CD4-positive, alpha-beta T cell treated with Interleukin-17A for 4 hours (primary cell): ENCODE results near the gene RBFOX2.
"Not testable (repeated sequence)": the region's sequence is repeated elsewhere in the genome, so short reads cannot be mapped to it uniquely, and the experiment has no call there.

Experiments
- DNase-seq: peaks from one replicate; pipeline ENCODE4 v3.0.0-alpha.2; 2020; ENCODE audit warnings: mixed read lengths

RBFOX2 gene

DNA sequence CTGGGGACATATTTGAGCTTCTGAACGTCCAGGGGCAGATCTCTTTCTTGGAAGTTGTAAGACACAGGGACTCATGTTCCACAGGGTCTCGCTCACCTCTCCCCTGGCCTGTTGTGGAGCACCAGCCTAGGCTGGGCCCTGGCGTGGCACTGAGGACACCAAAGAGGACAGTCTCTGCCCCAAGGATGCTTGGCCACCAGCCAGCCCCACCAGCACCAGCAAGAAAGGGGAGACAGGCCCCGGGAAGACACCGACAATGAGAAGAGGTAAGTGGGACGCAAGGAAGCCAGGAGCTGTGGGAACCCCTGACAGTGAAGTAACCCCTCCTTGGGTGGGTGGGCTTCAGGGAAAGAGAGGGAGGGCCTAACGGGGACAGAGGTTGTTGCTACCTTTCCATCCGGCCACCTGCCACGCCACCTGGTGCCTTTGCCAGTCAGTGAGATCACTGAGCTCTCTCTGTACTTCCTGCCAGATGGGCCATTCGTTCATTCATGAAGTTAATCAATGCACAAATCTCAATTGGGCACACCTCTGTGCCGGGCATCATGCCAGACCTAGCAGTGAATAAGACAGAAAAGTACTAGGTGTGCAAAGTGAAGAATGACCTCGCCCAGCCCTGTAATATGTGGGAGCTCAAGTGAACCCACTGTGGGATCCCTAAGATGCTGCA, 299.9 kb downstream of the RBFOX2 start:
- DNase-seq: no peak

DNA sequence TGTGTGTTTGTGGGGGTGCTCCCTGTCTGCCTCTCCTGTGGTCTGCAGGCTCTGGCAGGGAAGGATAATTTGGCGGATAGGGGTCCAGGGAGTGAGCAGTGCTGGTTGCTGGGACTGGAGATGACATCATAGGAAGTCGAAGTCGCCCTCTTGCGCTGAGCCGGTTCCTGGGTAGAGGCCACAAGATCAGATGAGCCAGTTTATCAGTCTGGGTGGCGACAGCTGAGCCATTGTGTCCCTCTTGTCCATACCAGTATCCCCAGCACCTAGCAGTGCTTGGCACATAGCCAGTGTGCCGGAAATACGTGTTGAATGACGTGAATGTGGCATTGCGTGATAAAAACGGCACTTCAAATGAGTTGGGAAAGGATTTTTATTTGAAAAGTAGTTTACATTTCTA, 301.2 kb downstream of the RBFOX2 start:
- DNase-seq: no peak

DNA sequence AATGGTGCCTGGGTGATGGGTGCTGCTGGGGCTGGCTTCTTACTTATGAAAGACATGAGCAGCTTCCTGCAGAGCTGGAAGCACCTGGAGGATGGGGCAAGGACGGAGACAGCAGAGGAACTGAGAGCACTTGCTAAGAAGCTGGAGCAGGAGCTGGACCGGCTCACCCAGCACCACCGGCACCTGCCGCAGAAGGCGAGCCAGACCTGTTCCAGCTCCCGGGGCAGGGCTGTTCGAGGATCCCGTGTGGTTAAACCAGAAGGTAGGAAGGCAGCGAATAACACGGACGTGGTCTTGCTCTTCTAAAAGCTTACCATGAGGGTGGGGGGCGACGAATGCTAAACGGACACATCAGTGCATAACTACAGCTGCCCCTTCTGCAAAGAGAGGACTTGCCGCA, 301.7 kb downstream of the RBFOX2 start:
- DNase-seq: no peak

DNA sequence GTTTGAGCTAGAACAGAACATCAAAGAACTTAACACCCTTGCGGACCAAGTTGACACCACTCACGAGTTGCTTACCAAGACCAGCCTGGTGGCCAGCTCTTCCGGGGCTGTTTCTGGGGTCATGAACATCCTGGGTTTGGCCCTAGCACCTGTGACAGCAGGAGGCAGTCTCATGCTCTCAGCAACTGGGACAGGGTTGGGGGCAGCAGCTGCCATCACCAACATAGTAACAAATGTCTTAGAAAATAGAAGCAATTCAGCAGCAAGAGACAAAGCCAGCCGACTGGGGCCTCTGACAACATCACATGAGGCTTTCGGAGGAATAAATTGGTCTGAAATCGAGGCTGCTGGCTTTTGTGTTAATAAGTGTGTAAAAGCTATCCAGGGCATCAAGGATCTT, 302.2 kb downstream of the RBFOX2 start:
- DNase-seq: no peak

DNA sequence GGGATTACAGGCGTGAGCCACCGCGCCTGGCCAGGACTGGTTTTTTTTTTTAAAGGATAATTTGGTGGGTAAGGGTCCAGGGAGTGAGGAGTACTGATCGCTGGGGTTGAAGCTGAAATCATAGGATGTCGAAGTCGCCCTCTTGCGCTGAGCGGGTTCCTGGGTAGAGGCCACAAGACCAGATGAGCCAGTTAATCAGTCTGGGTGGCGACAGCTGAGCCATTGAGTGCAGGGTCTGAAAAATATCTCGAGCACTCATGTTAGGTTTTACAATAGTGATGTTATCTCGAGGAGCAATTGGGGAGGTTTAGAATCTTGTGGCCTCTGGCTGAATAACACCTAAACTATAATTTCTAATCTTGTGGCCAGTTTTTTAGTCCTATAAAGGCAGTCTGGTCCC, 303.1 kb downstream of the RBFOX2 start:
- no peak for DNase-seq

DNA sequence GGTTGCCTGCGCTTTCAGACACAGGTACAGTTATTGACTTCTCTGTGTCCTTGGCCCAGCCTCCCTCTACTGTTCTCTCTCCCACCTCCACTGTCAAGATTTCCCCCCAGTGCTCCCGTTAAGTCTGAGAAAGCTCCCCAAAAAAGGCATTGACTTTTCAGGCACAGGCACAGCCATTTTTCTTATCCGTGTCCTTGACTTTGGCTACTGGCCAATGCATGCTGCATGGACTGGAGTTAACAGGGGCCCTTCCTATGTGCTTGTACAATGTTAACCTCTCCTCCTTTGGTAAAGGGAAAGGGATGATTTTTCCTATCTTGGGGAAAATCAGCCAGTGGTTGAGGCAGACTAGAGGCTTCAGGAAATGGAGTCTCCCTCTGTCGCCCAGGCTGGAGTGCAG, 306.7 kb downstream of the RBFOX2 start:
- no peak for DNase-seq

DNA sequence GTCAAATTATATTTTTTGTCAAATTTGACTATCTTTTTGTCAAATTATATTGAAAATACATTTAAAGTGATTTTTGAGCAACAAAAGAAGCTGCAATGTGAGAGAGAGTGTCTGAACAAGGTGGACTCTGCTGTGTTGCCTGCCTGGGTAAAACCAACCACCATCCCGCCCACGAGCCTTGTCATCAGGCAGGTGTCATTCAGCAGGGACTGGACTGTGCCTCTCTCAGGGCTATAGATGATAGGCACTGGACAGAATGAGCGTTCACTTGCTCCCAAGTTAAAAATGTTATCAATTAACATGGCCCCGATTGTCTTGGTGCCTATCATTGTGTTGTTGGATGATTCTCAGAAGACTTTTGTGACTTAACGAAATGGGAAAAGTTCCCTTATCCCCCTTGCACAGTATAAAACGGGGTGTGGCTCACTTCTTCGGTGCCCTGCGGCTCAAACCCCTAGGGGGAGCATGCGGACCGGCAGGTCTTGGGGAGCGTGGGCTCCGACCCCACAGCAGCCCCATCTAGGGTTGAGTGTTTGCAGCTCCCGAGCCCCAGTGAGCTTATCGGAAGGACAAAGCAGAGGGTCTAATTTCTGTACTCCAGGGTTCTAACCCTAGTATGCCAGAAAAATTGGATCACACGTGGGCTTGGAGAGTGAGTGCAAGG, 309.3 kb downstream of the RBFOX2 start:
- DNase-seq: no peak

DNA sequence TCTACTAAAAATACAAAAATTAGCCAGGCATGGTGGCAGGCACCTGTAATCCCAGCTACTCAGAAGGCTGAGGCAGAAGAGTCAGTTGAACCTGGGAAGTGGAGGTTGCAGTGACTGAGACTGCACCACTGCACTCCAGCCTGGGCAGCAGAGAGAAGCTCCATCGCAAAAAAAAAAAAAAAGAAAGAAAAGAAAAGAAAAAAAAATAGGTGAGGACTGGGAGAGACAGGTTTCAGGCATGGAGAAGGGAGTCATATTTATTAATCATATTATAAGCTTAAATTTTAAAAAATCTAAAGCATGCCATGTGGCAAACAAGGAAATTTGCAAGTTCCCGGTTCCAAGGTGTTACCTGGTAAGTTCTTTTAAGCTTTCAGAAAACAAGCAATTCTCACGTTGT, 311.1 kb downstream of the RBFOX2 start, which contains the start of gene APOL5:
APOL5 (plus strand) TSS at position 301 of the 400 bp plus-strand sequence; CDS start at position 301, 0 bp downstream.
- DNase-seq: no peak

DNA sequence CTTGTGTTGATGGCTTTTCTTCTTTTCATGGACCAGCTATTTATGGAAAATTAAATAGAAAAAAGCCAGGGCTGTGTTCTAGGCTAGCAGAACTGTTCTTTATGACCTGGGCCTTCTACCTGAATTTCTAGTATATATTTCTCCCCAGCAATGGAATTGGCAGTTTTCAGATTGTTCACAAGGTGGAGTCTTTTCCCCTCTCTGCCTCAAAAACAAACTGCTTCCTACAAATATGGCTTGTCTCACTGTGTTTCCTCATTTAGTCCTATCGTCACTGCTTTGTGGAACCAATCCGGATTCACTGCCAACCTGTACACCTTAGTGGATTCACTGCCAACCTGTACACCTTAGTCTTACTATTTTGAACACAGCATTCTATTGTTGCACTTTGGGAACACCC, 316.0 kb downstream of the RBFOX2 start:
- no peak for DNase-seq

DNA sequence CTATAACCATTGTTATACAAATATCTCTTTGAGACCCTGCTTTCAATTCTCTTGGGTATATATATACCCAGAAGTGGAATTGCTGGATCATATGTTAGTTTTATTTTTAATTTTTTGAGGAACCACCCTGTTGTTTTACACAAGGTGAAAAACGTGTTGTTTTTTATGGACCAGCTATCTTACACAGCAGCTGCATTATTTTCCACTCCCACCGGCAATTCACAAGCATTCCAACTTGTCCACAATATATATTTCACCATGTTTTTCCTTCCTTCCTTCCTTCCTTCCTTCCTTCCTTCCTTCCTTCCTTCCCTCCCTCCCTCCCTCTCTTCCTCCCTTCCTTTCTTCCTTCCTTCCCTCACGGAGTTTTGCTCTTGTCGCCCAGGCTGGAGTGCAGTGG, 317.3 kb downstream of the RBFOX2 start:
- DNase-seq: no peak

DNA sequence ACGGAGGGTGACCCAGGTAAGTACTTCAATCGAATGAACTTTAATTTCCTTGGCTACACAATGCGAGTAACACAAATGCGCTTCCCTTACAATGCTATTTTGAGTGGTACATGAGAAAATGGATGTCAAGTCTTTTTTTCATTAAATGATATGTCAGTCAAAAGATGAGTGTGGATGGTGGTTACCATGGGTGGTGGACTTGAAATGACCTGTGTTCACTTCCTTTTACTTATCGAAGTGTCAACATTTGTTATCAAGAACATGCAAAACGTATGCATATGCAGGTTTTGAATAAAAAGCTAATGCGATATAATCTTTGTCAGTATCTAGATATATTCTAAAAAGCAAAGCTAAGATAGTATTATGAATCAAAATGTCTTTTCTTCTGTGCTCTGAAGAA, 319.7 kb downstream of the RBFOX2 start:
- no peak for DNase-seq

DNA sequence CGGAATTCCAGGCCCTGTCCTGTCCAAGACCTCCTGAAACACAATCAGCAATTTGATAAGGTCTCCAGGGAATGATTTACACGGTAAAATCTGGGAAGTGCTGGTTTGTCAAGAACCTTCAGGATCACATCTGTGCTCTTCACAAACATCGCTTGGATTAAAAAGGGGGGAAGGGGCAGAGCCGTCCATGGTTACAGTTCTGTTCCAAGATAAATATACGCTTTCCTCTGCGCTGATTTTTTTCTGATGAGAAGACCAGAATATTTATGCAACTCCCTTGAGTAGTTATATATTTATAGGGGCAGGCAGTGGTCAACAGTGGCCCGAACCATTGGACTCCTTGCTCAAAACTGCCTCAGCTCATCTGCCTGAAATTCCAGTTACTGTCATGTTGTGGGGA, 320.2 kb downstream of the RBFOX2 start:
- no peak for DNase-seq

DNA sequence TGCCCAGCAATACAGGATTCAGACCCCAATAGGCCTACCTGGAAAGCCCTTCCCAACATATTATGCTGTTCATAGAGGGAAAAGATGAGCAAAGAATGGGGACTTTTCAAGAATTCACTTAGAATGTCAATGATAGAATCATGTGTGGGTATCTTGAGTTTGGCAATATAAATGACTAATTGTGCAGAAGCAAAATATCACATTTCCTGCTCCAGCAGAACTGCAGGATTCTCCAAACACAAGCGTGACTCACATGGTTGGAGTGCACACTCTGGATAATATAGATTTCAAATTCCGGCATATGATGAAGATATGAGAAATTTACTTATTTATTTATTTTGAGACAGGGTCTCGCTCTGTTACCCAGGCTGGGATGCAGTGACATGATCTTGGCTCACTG, 323.5 kb downstream of the RBFOX2 start:
- no peak for DNase-seq

DNA sequence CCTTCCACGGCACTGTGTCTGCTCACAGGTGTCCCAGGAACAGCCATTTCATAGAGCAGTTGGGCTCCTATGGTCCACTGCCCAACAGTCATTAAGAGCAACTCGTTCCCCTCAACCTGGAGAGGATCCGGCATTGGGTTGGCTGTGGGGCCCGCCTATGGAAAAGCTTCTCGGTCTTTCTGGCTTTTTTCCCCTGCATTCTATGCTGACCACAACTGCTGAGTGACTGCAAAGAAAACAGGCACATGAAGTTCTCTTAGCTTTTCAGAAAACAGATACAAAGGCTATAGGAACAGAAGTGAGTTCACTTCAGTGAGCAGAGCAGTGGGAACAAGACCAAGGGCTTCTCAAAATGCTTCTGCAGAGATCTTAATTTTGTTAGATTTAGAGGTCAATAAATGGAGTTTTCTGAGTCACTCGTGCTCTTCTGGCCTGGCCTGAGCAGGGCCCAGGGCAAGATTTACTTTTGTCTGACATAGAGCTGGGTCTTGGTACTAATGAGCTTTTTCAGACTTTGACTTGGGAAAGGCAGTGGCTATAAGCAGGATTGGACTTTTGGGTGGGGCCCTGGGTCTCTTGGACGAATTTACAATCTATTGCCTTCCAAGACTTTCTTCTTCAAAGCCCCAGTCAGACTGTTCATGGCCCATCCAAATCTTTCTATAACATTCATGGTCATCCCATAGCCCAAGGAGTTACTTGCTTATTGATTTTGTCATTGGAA, 324.6 kb downstream of the RBFOX2 start:
- no peak for DNase-seq

DNA sequence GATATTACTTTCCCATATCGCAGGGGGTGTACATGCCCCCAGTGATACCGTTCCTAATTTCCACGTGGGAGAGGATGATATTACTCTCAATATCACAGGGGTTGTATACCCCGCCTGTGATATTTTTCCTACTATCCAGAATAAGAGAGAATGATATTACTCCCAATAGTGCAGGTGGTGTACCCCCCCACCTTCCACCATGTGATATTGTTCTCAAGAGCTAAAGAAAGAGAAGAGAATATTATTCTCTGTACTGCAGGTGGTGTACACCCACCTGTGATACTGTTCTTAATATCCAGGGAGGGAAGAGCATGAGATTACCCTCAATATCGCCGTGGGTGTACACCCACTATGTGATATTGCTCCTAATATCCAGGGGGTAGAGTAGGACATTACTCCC, 328.8 kb downstream of the RBFOX2 start:
- DNase-seq: not testable (repeated sequence)

DNA sequence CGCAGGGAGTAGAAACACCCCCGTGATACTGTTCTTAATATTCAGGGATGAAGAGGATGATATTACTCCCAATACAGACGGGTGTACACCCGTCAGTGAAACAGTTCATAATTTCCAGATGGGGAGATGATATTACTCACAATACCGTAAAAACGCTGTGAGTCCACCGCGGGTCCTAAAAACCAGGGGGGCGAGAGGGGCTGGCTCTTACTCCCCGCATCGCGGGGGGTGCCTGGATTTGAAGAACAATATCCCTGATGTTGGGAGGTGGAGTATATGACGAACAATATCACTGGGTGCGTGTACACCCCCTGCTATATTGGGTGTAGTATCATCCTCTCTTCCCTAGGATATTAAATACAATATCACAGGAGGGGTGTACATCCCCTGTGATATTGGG, 331.5 kb downstream of the RBFOX2 start:
- DNase-seq: no peak

DNA sequence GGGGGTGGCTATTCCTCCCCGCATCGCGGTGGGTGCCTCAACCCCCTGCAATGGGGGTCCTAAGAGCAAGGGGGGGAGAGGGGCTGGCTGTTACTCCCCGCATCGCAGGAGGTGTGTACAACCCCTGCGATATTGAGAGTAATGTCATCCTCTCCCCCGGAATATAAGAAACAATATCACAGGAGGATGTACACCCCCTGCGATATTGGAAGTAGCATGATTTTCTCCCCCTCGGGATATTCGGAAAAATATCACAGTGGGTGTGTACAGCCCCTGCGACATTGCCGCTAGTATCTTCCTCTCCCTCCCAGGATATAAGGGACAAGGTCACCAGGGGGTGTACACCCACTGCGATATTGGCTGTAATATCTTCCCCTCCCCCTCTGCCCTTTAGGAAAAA, 333.4 kb downstream of the RBFOX2 start:
- no peak for DNase-seq

DNA sequence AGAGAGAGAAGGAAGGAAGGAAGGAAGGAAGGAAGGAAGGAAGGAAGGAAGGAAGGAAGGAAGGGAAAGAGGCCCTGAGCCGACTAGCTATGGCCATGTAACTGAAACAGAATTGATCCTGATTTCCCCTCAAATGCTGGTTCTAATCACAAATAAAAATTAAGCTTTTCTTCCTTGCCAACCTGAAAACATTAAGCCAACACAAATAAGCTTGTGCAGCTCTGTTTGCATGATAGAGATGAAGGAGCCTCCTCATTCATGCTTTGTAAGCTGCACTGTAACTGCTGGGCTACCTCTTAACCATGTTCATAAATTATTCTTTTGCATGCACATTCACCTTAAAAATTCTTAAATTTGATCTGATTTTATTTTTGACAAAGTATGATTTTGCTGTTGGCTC, 338.6 kb downstream of the RBFOX2 start:
- DNase-seq: no peak

DNA sequence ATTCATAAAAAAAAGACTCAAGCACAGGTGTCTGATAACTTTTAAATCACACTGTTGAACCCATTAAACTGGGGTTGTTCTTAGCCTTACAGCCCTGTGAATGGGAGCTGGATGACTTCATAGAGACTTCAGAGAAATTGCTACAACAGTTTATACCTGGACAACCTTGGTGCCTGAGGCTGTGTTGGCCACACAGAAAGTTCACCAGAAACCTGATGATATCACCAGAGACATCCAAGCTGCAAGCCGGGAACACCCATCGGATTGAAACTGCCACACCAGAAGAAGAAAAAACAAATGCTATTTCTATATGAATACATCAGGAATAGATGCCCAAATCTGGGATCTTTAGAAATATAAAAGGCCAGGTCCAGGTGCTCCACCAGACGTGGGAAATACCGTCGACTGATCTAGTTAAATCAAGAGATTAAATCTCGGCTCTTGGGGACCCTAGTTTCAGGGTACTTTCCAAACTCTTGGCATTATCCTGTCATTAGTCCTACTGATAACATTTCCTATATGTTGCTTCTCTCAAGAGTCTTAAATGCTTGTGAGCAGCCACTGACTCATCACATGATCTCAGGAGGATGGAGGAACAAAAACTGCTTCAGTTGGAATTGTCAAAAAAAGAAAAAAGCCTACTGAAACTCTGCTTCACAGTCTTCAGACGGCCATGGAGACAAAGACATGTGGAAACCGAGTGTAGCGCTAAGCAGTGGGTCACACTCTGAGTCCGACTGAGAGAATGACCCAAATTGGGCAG, 339.5 kb downstream of the RBFOX2 start:
- DNase-seq: no peak
